ENCODE results near the gene SNRPD1. TPM values are rescaled to one million over a fixed set of nuclear protein-coding genes. Genes with fewer than 3 reads are reported as not detected.
A peak's percentile ranks its signal among the peaks of the same experiment; 100 is the strongest.

The SNRPD1 gene
- polyA plus RNA-seq (2012; ENCODE audit: insufficient read length, low read depth): 95.7 TPM

GRCh38 chr18:21612125-21613039 lies at the start of gene SNRPD1:
Gene SNRPD1 (plus strand): TSS chr18:21612314. CDS start chr18:21612430, 116 bp downstream.
- TF ChIP-seq, protein P1, sequence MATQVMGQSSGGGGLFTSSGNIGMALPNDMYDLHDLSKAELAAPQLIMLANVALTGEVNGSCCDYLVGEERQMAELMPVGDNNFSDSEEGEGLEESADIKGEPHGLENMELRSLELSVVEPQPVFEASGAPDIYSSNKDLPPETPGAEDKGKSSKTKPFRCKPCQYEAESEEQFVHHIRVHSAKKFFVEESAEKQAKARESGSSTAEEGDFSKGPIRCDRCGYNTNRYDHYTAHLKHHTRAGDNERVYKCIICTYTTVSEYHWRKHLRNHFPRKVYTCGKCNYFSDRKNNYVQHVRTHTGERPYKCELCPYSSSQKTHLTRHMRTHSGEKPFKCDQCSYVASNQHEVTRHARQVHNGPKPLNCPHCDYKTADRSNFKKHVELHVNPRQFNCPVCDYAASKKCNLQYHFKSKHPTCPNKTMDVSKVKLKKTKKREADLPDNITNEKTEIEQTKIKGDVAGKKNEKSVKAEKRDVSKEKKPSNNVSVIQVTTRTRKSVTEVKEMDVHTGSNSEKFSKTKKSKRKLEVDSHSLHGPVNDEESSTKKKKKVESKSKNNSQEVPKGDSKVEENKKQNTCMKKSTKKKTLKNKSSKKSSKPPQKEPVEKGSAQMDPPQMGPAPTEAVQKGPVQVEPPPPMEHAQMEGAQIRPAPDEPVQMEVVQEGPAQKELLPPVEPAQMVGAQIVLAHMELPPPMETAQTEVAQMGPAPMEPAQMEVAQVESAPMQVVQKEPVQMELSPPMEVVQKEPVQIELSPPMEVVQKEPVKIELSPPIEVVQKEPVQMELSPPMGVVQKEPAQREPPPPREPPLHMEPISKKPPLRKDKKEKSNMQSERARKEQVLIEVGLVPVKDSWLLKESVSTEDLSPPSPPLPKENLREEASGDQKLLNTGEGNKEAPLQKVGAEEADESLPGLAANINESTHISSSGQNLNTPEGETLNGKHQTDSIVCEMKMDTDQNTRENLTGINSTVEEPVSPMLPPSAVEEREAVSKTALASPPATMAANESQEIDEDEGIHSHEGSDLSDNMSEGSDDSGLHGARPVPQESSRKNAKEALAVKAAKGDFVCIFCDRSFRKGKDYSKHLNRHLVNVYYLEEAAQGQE (IDR thresholded peaks at IDR 0.05; ENCODE audit: insufficient read depth in 1 of 2, low read depth in 2 of 2, low read length in 2 of 2): peak in 1 of 2 experiments; percentile 61; a peak in 2 of 4 replicates
- TF ChIP-seq POLR2AphosphoS5 (IDR thresholded peaks at IDR 0.05; ENCODE audit: low read depth, low read length) (peak; percentile 98), SIN3A (IDR thresholded peaks at IDR 0.05; ENCODE audit: borderline replicate concordance, insufficient read depth, low read length) (peak; percentile 14; the same call in 1 of the 2 replicates), TAF1 (IDR thresholded peaks at IDR 0.05; ENCODE audit: borderline replicate concordance, insufficient read depth, low read length) (peak; percentile 99), FOXP2 (optimal IDR thresholded peaks at IDR 0.05; ENCODE audit: borderline replicate concordance, extremely low read depth, extremely low read length, insufficient read depth) (peak; percentile 58)

GRCh38 chr18:21571772-21572171 lies 40.3 kb upstream of the SNRPD1 start:
- no peak for TF ChIP-seq SIN3A (IDR thresholded peaks at IDR 0.05; ENCODE audit: borderline replicate concordance, insufficient read depth, low read length)

DNA sequence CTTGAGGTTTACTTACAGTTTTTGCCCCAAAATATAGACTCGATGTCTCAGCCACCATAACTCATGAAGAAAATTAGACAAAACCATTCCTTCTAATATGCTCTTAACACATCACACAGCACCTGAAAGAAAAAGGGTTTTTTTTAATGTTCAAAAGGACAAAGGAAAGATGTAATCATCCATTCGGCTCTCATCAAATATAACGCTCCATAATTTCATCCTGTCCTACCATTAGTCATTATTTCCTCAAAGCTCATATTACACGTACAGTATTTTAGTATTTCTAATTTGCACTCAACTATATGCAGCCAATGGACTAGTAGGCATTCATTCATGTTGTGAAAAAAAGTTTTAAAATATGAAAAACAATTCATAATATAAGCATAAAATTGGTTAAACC lies 36.5 kb upstream of the SNRPD1 start:
- TF ChIP-seq TAF1 (IDR thresholded peaks at IDR 0.05; ENCODE audit: borderline replicate concordance, insufficient read depth, low read length): no peak
- TF ChIP-seq POLR2AphosphoS5 (IDR thresholded peaks at IDR 0.05; ENCODE audit: low read depth, low read length): no peak
- TF ChIP-seq FOXP2 (optimal IDR thresholded peaks at IDR 0.05; ENCODE audit: borderline replicate concordance, extremely low read depth, extremely low read length, insufficient read depth): no peak
- TF ChIP-seq SIN3A (IDR thresholded peaks at IDR 0.05; ENCODE audit: borderline replicate concordance, insufficient read depth, low read length): no peak
- TF ChIP-seq, protein P1 (IDR thresholded peaks at IDR 0.05; ENCODE audit: insufficient read depth in 1 of 2, low read depth in 2 of 2, low read length in 2 of 2): no peak

DNA sequence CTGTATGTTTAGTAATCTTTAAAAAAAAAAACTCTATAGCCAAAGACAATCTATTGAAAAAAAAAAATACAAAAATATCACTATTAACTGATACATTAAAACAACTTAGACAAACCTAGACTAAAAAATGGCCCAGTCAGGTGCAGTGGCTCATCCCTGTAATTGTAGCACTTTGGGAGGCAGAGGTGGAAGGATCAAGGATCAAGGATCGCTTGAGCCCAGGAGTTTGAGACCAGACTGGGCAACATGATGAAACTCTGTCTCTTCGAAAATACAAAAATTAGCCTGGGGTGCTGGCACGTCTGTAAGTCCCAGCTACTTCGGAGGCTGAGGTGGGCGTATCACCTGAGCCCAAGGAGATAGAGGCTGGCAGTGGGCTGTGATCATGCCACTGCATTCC lies 27.7 kb upstream of the SNRPD1 start:
- TF ChIP-seq, protein P1 (IDR thresholded peaks at IDR 0.05; ENCODE audit: insufficient read depth in 1 of 2, low read depth in 2 of 2, low read length in 2 of 2): no peak
- TF ChIP-seq TAF1 (IDR thresholded peaks at IDR 0.05; ENCODE audit: borderline replicate concordance, insufficient read depth, low read length) (no peak), SIN3A (IDR thresholded peaks at IDR 0.05; ENCODE audit: borderline replicate concordance, insufficient read depth, low read length) (no peak), FOXP2 (optimal IDR thresholded peaks at IDR 0.05; ENCODE audit: borderline replicate concordance, extremely low read depth, extremely low read length, insufficient read depth) (no peak), POLR2AphosphoS5 (IDR thresholded peaks at IDR 0.05; ENCODE audit: low read depth, low read length) (no peak)

DNA sequence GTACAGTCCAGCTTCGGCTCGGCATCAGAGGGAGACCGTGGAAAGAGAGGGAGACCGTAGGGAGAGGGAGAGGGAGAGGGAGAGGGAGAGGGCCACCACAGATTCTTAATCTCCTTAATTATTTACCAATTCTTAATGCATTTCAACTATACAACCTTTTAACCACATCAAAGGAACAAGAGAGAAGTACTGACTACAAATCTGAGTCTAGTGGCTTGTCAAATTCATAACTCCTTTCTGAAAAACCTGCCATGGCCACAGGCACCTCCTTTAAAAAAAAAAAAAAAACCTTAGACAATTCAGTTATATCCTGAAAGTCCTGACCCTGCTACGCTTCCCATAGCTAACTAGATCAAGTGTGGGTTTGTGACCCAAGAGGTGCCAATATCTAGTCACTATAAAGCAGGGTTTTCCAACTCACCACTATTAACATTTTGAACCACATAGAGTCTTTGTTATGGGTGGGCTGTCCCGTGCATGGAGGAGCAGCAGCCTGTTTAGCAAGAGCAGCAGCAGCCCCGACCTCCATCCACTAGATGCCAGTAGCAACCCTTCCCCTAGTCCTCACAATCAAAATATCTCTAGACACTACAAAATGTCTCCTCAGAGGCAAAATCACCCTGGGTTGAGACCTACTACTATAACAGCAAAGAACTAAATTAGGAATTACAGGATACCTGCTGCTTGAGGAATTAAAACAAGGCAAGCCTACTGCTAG lies 18.4 kb upstream of the SNRPD1 start:
- TF ChIP-seq TAF1 (IDR thresholded peaks at IDR 0.05; ENCODE audit: borderline replicate concordance, insufficient read depth, low read length) (no peak), POLR2AphosphoS5 (IDR thresholded peaks at IDR 0.05; ENCODE audit: low read depth, low read length) (no peak)

All from PFSK-1 (cell line).